ENCODE measurements around the gene CDKN2AIPNL. TPM values are rescaled to one million over a fixed set of nuclear protein-coding genes. Genes with fewer than 3 reads are reported as not detected.

Gene CDKN2AIPNL, protein sequence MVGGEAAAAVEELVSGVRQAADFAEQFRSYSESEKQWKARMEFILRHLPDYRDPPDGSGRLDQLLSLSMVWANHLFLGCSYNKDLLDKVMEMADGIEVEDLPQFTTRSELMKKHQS
- 17.5 and 19.4 TPM in 2 replicates for total RNA-seq

DNA sequence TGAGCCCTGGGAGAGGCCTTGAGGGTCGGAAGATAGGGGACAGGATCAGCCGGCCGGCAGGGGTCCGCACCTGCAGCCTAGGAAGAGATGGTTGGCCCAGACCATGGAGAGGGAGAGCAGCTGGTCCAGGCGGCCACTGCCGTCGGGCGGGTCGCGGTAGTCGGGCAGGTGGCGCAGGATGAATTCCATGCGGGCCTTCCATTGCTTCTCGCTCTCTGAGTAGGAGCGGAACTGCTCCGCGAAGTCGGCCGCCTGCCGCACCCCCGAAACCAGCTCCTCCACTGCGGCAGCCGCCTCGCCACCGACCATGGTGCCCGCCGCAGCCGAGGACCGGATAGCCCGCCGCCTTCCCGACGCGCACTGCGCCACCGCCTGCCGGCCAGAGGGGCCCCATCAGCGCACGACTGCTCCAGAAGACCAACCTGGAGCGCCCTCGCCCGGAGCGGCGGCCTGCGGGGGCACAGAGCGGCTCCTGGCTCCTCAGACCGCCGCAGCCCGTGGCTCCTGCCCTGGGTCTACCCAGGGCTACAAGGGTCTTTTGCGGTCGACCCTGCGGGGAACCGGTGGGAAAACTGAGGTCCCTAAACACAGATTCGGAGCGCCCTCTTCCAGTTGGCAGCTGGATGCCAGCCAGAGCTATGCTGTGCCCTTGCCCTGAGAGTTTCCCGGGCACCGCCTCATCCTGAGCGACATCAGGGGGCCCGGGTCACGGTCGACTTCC lies at the start of gene CDKN2AIPNL:
CDKN2AIPNL (minus strand) TSS at position 336 of the 721 bp plus-strand sequence; CDS start at position 309, 27 bp downstream.

DNA sequence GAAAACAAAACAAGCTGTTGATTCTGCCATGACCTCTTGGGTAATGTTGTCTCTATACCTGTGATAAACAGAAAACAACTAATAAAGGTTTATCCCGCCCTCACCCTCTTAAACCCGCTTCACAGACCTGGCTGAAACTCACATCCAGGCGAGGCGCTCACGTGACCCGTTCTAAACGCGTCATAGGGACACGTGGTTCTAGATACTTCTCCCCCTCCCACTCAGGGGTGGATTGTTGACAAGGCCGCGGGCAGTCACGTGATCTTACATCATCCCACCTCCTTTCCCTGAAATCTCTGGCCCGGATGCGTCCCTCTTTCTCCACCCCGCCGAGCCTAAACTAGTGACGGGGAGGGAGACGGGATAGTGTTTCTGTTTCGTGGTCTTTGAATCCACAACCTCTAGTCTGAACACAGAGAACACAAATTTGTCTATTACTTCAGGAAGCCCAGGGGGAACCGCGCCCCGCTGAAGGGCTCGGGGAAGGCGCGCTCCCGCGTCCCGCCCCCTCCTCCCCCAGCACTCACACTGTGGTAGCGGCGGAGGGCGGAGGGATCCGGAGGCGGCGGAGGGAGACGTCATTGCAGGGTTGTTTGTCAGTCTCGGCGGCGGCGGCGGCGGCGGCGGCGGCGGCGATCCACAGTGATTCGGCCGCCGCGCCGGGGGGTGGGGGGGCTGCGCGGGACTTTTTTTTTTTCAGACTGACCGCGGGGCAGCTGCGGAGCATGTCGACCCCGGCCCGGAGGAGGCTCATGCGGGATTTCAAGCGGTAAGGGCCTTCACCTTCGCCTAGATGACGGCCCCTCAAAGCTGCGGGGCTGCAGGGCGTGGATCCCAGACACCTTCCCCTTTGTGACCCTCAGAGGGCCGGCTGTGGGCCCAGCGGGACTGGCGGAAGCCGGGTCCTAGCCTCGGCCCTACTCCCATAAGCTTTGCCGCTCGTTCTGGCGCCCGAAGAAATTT lies 40.5 kb downstream of the CDKN2AIPNL start, which contains the start of gene UBE2B:
UBE2B (plus strand) TSS at position 699 of the 963 bp plus-strand sequence; CDS start at position 726, 27 bp downstream.

Other genes starting within 250 kb of the CDKN2AIPNL start
- gene SKP1, start 234.9 kb downstream of the CDKN2AIPNL start, total RNA-seq: 377 and 406 TPM in 2 replicates
- gene PPP2CA, start 185.8 kb downstream of the CDKN2AIPNL start, total RNA-seq: 68.2 and 70.4 TPM in 2 replicates
- gene CDKL3, start 44.7 kb downstream of the CDKN2AIPNL start, total RNA-seq: 1.6 and 1.7 TPM in 2 replicates
- gene UBE2B, start 40.3 kb downstream of the CDKN2AIPNL start, total RNA-seq: 21.9 and 33.2 TPM in 2 replicates
- gene JADE2, start 113.8 kb upstream of the CDKN2AIPNL start, total RNA-seq: 27.6 and 33.6 TPM in 2 replicates
- gene SAR1B, start 220.9 kb upstream of the CDKN2AIPNL start, total RNA-seq: 51.7 and 68.8 TPM in 2 replicates
- gene SEC24A, start 236.9 kb upstream of the CDKN2AIPNL start, total RNA-seq: 45.2 and 57.4 TPM in 2 replicates

Measured in smooth muscle cell of the pulmonary artery (primary cell).